ENCODE measurements around the gene ZNF83.

The ZNF83 gene

GRCh38 chr19:52567921-52568320 lies 70.2 kb downstream of the ZNF83 start:
- no peak for DNase-seq (ENCODE audit: low spot score)

- DNase-seq (ENCODE audit: low spot score) = peak; percentile 92
These were observed 71.6 kb downstream of the ZNF83 start for GRCh38 chr19:52566588-52566987.

- no peak for DNase-seq (ENCODE audit: low spot score)
These were observed 72.0 kb downstream of the ZNF83 start for GRCh38 chr19:52566121-52566520.

Data from RKO (cell line).